GM10847 (cell line): ENCODE measurements around the gene SUSD3.

ENCODE experiments used
- POLR2A ChIP-seq: IDR thresholded peaks from 2 replicates; pipeline ENCODE4 v1.6.1; 2011; ENCODE audit not compliant: insufficient read length; ENCODE audit errors: extremely low read depth

Gene SUSD3

DNA sequence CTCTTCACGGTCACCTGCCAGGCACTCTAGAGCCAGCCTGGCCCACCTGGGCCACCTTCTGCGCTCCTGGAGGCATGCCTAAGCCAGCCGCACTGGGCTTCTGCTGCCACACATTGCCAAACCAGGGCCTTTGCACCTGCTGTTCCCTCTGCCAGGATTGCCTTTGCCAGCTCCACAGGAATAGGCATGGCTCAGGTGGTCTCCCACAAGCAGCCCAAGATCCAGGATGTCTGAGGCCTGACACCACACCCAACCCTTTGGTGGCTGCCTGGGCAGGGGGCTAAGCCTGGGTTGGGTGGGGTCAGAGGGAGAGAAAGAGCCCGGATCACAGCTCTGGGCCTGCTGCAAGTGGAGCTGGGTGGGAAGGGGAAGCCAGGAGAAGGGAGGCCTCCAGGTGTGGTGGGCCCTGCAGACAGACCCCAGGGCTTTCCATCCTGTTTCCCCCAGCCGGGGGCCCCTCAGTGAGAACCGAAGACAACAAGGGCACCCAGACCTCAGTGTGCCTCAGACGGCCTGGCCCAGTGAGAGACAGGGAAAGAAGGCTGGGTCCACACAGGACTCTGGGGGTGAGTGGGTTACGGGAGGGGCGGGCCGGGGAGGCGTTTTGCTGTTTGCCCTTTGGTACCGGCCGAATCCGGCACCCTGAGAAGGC is 672 bp upstream of the SUSD3 start:
- TF ChIP-seq POLR2A = no peak

- TF ChIP-seq POLR2A = peak; percentile 10
Measured at GRCh38 chr9:93059011-93059714, 662 bp downstream of the SUSD3 start.

DNA sequence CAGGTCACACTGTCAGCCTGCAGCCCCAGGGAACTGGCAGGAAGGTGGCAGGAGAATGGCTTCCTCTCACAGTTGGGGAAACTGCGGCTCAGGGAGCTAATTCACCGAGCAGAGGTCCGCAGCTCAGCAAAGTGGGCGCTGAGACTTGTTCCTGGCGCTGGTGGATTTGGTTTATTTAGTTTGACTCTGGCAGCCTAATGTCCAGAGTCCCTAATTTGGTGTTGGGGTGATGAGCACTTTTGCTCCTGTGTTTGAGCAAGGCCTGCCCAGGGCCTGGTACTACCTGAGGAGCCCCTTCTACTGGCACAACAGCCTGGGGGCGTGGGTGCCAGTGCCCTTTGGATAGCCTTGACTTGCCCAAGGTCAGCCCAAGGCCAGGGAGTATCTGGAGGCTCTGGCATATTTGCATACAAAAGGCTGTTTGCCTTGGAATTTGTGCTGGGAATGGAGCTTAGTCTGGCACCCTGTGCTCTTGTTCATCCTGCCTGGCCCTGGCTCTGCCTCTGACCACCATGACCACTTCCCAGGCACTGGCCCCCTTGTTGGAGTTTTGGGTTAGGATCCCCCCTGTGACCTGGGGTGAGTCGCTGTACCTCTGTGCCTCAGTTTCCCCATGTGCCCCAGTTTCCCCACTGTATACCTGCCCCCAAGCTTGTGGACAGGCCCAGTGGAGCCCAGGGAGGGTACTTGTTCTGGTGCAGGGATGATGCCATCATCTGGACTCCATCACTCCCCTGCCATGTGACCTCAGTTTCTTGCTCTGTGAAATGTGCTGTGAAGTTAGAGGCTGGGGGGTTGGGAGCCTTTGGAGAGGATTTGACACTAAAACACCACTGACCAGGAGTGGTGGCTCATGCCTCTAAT is 1.4 kb downstream of the SUSD3 start:
- TF ChIP-seq POLR2A = no peak

- no peak for TF ChIP-seq POLR2A
Measured at GRCh38 chr9:93060746-93061259, 2.3 kb downstream of the SUSD3 start.

- no peak for TF ChIP-seq POLR2A
Measured at GRCh38 chr9:93061260-93061751, 2.8 kb downstream of the SUSD3 start.

DNA sequence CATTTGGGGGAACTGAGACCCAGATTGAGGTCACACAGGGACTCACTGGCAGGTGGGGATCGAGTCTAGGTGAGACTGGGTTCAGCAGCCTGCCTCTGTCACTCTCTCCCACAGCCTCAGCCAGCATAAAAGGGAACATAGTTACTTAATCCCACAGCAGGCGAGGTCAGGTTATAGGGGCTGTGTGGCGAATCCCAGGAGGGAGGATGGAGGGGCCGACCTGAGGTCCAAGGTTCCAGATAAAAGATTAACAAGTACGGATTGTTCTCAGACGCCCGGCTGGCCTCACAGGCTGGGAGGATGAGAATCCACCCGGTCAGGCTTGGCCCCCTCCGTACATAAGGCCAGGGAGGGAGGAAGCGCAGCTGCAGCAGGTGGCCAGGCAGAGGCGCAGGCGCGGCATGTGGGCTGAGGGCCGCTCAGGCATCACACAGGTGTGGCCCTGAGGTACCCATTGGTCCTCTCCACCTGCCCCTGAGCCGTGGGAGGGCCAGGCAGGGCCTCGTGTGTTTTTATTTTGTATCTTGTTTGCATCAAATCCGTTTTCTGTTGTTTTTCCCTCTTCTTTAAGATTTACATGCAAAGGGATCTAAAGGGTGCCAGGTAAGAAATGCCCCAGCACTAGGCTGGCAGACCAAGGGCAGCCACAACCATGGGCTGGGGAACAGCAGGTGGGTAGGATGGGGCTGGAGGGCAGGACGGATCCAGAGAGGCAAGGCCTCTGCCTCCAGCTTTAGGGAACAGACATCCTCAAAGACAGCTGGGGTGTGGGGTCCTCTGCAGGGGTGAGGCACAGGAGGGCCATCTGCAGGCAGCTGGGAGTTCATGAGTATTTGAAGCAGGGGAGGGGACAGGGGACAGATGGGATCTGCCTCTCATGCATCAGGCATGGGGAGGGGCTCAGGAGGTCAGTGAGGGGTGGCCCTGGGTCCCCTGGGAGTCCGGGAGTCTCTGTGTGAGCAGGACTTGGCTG is 3.6 kb downstream of the SUSD3 start:
- no peak for TF ChIP-seq POLR2A

- no peak for TF ChIP-seq POLR2A
Measured at GRCh38 chr9:93064392-93065134, 6.1 kb downstream of the SUSD3 start.

- no peak for TF ChIP-seq POLR2A
Measured at GRCh38 chr9:93065135-93065720, 6.7 kb downstream of the SUSD3 start.

- no peak for TF ChIP-seq POLR2A
Measured at GRCh38 chr9:93066978-93067603, 8.6 kb downstream of the SUSD3 start.

DNA sequence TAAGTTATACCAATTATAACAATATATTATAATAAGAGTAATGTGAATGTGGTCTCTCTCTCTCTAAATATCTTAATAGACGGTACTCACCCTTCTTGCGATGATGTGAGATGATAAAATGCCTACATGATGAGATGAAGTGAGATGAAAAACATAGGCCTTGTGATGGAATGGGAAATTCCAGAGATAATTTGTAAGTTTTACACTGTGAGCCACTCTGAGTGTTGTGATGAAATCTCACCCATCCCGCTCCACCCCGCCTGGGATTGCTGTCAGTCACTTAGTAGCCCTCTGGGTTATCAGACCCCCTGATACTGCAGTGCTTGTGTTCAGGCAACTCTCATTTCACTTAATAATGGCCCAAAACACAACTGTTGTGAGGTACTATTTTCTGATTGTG is 10.5 kb downstream of the SUSD3 start:
- TF ChIP-seq POLR2A = no peak

- TF ChIP-seq POLR2A = no peak
Measured at GRCh38 chr9:93071464-93071863, 13.0 kb downstream of the SUSD3 start.

DNA sequence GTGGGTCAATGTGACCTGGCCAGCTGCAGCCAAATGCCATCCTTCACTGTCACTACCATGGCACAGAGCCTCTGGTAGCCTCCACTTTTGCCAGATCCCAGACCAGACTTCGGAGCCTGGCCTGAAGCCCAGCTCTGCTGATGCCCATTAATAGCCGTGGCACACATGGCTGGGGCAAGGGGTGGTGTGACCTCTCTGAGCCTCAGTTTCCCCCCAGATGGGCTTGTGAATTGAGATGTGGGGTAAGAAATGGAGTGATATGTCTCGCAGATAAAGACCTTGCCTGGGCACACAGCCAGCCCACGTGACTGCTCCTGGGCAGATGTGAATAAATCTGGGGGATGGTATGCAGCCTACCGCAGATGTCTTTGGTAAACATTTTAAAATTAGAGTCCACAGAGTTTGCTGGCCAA is 13.9 kb downstream of the SUSD3 start:
- TF ChIP-seq POLR2A = no peak

DNA sequence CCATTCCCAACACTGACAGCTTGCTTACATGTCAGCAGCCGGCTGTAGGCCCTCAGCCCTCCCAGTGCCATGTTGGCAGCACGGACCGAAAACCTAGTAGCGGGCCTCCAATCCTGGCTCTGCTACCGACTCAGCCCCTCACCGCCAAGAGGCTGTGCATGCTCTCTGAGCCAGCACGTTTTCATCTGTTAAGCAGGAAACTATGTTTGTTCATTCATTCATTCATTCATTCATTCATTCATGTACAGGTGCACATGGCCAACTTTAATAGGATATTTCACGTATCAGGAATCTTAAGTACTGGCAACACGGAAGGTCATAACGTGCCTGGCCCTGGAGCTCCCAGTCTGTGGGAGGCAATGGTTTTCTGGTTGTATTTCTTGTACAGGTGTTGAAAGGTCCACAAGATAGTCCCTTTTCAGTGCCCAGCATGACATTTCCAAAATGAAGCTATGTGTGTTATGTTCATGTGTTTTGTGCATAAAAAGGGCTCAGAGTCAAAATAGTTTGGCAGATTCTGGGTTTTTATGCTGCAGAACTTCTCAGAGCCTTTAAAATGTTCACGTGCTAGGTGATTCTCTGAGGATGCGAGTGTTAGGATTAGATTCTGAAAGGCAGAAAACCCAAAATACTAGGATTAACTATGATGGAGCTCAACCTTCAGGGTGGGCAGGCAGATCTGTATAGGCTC is 17.7 kb downstream of the SUSD3 start:
- TF ChIP-seq POLR2A = no peak

DNA sequence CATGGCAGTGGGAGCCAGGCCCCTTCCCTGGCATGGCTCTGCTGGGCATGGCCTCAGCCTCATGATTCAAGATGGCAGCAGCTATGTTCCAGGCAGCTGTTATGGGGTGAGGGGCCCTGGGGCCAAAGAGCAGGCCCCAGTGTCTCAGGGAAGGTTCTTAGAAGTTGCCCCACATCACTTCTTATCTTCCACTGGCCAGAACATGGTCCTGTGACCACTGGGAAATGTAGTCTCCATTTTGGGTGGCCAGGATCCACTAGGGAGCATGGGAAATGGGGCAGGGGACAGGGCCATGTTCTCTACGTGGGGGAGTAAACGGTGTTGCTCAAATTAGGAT is 18.3 kb downstream of the SUSD3 start:
- TF ChIP-seq POLR2A = no peak
